SK-N-SH (cell line): ENCODE measurements around the gene ZG16. TPM values are rescaled to one million over a fixed set of nuclear protein-coding genes. Genes with fewer than 3 reads are reported as not detected.
"Not testable (repeated sequence)": the region's sequence is repeated elsewhere in the genome, so short reads cannot be mapped to it uniquely, and the experiment has no call there.

Experiments used
- CTCF ChIA-PET: fragments of 300-600, 350-600 bp; formaldehyde crosslinking; extraction: SDS; loops from one replicate; lab custom pipeline; 2021; lab: Yijun Ruan, JAX
- POLR2A ChIA-PET: fragments of 350-600 bp; sonication (Branson Sonifier 250); formaldehyde crosslinking; extraction: SDS; loops from one replicate; lab custom pipeline; 2020; ENCODE audit warnings: antibody characterized with exemption, inconsistent platforms; lab: Yijun Ruan, JAX
- DNase-seq: peaks from one replicate; pipeline ENCODE4 v3.0.0; 2012
- H2AFZ ChIP-seq: fragments of 200-600 bp; sonication (generic); 2 replicates; pipeline ENCODE4 v1.8.1; 2016; ENCODE audit warnings: antibody characterized with exemption, mild to moderate bottlenecking, low read depth
- H3F3A ChIP-seq: fragments of 200-600 bp; sonication (generic); replicated peaks from 2 replicates; pipeline ENCODE3; 2016; ENCODE audit warnings: antibody characterized with exemption, mild to moderate bottlenecking; ENCODE audit not compliant: insufficient read depth
- H3K27ac ChIP-seq, 2 experiments: fragments of 200-500 bp in 1 of 2; fragments of 200-600 bp in 1 of 2; sonication (Bioruptor generic) in 1 of 2; sonication (generic), shearing (Covaris generic) in 1 of 2; 2 replicates each; pipeline versions ENCODE4 v1.5.1 to v1.6.1; 2014 to 2016; ENCODE audit warnings: low read depth in 2 of 2, inconsistent platforms in 1 of 2, low read length in 1 of 2, mild to moderate bottlenecking in 1 of 2, mixed read lengths in 1 of 2
- H3K27me3 ChIP-seq: fragments of 200-600 bp; sonication (generic), shearing (Covaris generic); 2 replicates; pipeline ENCODE4 v1.6.1; 2016; ENCODE audit warnings: mixed run types; ENCODE audit not compliant: insufficient read depth
- H3K36me3 ChIP-seq, 2 experiments: fragments of 200-500 bp in 1 of 2; fragments of 200-600 bp in 1 of 2; sonication (Bioruptor generic) in 1 of 2; sonication (generic) in 1 of 2; replicated peaks in 1 of 2; 2 replicates each; pipeline versions ENCODE3 to v1.5.1; 2014 to 2016; ENCODE audit warnings: low read length in 1 of 2, mild to moderate bottlenecking in 1 of 2; ENCODE audit not compliant: insufficient read depth in 2 of 2, control insufficient read depth in 1 of 2
- H3K4me1 ChIP-seq, 2 experiments: fragments of 200-500 bp in 1 of 2; fragments of 200-600 bp in 1 of 2; sonication (Bioruptor generic) in 1 of 2; sonication (generic), shearing (Covaris generic) in 1 of 2; 2 replicates each; pipeline versions ENCODE4 v1.5.1 to v1.6.1; 2014 to 2016; ENCODE audit warnings: low read depth in 1 of 2, low read length in 1 of 2, mixed run types in 1 of 2; ENCODE audit not compliant: insufficient read depth in 2 of 2, control insufficient read depth in 1 of 2
- H3K4me2 ChIP-seq: fragments of 200-600 bp; sonication (generic), shearing (Covaris generic); 2 replicates; pipeline ENCODE4 v1.6.1; 2017; ENCODE audit warnings: mixed run types
- H3K4me3 ChIP-seq, 2 experiments: fragments of 200-500 bp in 1 of 2; fragments of 200-600 bp in 1 of 2; sonication (Bioruptor generic) in 1 of 2; sonication (generic), shearing (Covaris generic) in 1 of 2; 2 replicates each; pipeline versions ENCODE4 v1.5.1 to v1.8.1; 2014 to 2016; ENCODE audit warnings: low read depth in 2 of 2, inconsistent platforms in 1 of 2, low read length in 1 of 2, mild to moderate bottlenecking in 1 of 2, mixed read lengths in 1 of 2, moderate library complexity in 1 of 2
- H3K79me2 ChIP-seq: fragments of 200-600 bp; sonication (generic); 2 replicates; pipeline ENCODE4 v1.8.1; 2017; ENCODE audit warnings: mild to moderate bottlenecking; ENCODE audit not compliant: insufficient read depth
- H3K9ac ChIP-seq: fragments of 200-600 bp; sonication (generic); 2 replicates; pipeline ENCODE4 v1.6.1; 2017; ENCODE audit warnings: mixed run types
- H3K9me2 ChIP-seq: fragments of 200-600 bp; sonication (generic); 2 replicates; pipeline ENCODE4 v1.6.1; 2017; ENCODE audit warnings: mixed run types
- H3K9me3 ChIP-seq: fragments of 200-600 bp; sonication (generic); 2 replicates; pipeline ENCODE4 v1.6.1; 2017; ENCODE audit warnings: mixed run types, mild to moderate bottlenecking, moderate library complexity
- H4K20me1 ChIP-seq: fragments of 200-600 bp; sonication (generic); 2 replicates; pipeline ENCODE4 v1.6.1; 2017; ENCODE audit warnings: mild to moderate bottlenecking, mixed run types; ENCODE audit not compliant: insufficient read depth
- EZH2phosphoT487 ChIP-seq: fragments of 200-600 bp; sonication (generic); IDR thresholded peaks from 2 replicates; pipeline ENCODE4 v1.6.1; 2017; ENCODE audit warnings: low read depth, mixed run types, mild to moderate bottlenecking, antibody characterized with exemption, moderate library complexity, borderline replicate concordance
- FOSL2 ChIP-seq: IDR thresholded peaks from 2 replicates; pipeline ENCODE4 v1.4.0; 2012; ENCODE audit warnings: low read depth, mild to moderate bottlenecking, moderate library complexity, borderline replicate concordance
- FOXJ3 ChIP-seq: sonication (generic); formaldehyde crosslinking; IDR thresholded peaks from 2 replicates; pipeline ENCODE4 v1.5.1; 2020; ENCODE audit warnings: mild to moderate bottlenecking, missing genetic modification reagents
- GABPA ChIP-seq: IDR thresholded peaks from 2 replicates; pipeline ENCODE4 v1.4.0; 2012; ENCODE audit warnings: low read depth, mild to moderate bottlenecking
- JUND ChIP-seq: IDR thresholded peaks from 2 replicates; pipeline ENCODE4 v1.4.0; 2012
- RCOR1 ChIP-seq: fragments of 150-350 bp; IDR thresholded peaks from 2 replicates; pipeline ENCODE4 v1.6.1; 2017; ENCODE audit warnings: antibody characterized with exemption, low read length
- RFX5 ChIP-seq: IDR thresholded peaks from 2 replicates; pipeline ENCODE4 v1.6.1; 2012; ENCODE audit warnings: mild to moderate bottlenecking, improper control_type of control experiment, low read length
- RXRA ChIP-seq: IDR thresholded peaks from 2 replicates; pipeline ENCODE4 v1.4.0; 2012; ENCODE audit warnings: low read depth, mild to moderate bottlenecking, borderline replicate concordance
- SIN3A ChIP-seq: IDR thresholded peaks from 2 replicates; pipeline ENCODE4 v1.6.1; 2012; ENCODE audit warnings: low read depth, mild to moderate bottlenecking, low read length, moderate library complexity, borderline replicate concordance
- SMC3 ChIP-seq: IDR thresholded peaks from 2 replicates; pipeline ENCODE4 v1.6.1; 2012; ENCODE audit warnings: low read depth, low read length, improper control_type of control experiment
- TAF1 ChIP-seq: IDR thresholded peaks from 2 replicates; pipeline ENCODE4 v1.6.1; 2012; ENCODE audit warnings: low read depth, mild to moderate bottlenecking, low read length, moderate library complexity, borderline replicate concordance
- TCF12 ChIP-seq: IDR thresholded peaks from 2 replicates; pipeline ENCODE4 v1.4.0; 2012
- TEAD4 ChIP-seq: IDR thresholded peaks from 2 replicates; pipeline ENCODE4 v1.4.0; 2012; ENCODE audit warnings: mild to moderate bottlenecking, borderline replicate concordance; ENCODE audit not compliant: insufficient read depth
- WGBS: methylation state at CpG from one replicate; pipeline ENCODE4 v1.1.6; 2017; ENCODE audit warnings: low lambda C conversion rate; 5-methylcytosine and 5-hydroxymethylcytosine counted together
- polyA plus RNA-seq, 3 experiments: library from polyadenylated mRNA; depleted of rRNA; stranded (reverse); fragments of >200 nt; gene quantifications; 2 replicates each; pipeline ENCODE4 v1.2.3, GENCODE V29; 2012

ZG16 gene
- polyA plus RNA-seq, 1 of the 3 experiments (the other 2 are of a cell fraction): not detected

DNA sequence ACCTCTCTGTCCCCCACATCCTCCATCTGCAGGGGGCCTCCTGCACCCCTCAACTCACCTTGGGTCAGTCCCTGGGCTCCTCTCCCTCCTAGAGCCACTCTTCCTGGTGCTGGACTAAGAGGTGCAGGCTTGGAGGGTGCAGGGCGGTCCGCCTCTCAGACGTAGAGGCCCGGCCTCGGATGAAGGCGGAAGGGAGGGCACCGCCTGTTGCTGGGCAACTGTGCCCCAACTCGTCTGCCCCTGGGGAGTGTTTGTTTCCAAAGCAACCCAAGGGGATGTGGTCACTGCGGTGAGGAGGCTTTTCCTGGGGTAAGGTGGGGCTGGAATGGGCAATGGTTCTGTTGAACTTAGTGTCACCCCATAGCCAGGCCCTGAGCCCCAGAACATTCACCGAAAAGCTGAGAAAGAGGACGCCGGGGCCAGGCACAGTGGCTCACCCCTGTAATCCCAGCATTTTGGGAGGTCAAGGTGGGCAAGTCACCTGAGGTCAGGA is 32.2 kb upstream of the ZG16 start, which contains the start of gene C16orf54:
Gene C16orf54 (minus strand): TSS at position 138 of the 493 bp plus-strand sequence. CDS start 1,039 bp downstream, outside the sequence.
- CTCF ChIA-PET: no interaction called here
- no peaks in the 10 kb centered on the region for H4K20me1 ChIP-seq
- POLR2A ChIA-PET: no interaction called here
- no peaks in the 10 kb centered on the region for H3F3A ChIP-seq
- no peaks in the 10 kb centered on the region for H3K9me3 ChIP-seq
- no peaks in the 10 kb centered on the region for H3K27me3 ChIP-seq
- no peak within 1 kb of the TSS for H3K9ac ChIP-seq
- H2AFZ ChIP-seq: no peak within 1 kb of the TSS
- no peak within 1 kb of the TSS for H3K27ac ChIP-seq
- no peaks in the 10 kb centered on the region for H3K9me2 ChIP-seq
- no peak for TF ChIP-seq FOXJ3 (CRISPR knock-in tag)
- no peak for TF ChIP-seq RXRA
- TF ChIP-seq FOSL2: no peak
- TF ChIP-seq JUND: no peak
- H3K4me2 ChIP-seq: no peak within 1 kb of the TSS
- no peaks in the 10 kb centered on the region for H3K36me3 ChIP-seq
- DNase-seq: no peak
- no peaks in the 10 kb centered on the region for H3K4me1 ChIP-seq
- H3K79me2 ChIP-seq: no peaks in the 10 kb centered on the region
- no peak within 1 kb of the TSS for H3K4me3 ChIP-seq
- WGBS: 82% methylated on average over 11 of the region's 12 CpGs

GRCh38 chr16:29746518-29746917 is 31.5 kb upstream of the ZG16 start:
- H4K20me1 ChIP-seq, H3K9me3 ChIP-seq, H2AFZ ChIP-seq, H3K27me3 ChIP-seq, H3K4me2 ChIP-seq, H3K27ac ChIP-seq, DNase-seq, H3K9ac ChIP-seq, CTCF ChIA-PET, H3K9me2 ChIP-seq, H3F3A ChIP-seq, POLR2A ChIA-PET, H3K36me3 ChIP-seq, H3K4me3 ChIP-seq, H3K4me1 ChIP-seq, H3K79me2 ChIP-seq: not testable (repeated sequence)
- 83% methylated on average over 4 of the region's 4 CpGs for WGBS

DNA sequence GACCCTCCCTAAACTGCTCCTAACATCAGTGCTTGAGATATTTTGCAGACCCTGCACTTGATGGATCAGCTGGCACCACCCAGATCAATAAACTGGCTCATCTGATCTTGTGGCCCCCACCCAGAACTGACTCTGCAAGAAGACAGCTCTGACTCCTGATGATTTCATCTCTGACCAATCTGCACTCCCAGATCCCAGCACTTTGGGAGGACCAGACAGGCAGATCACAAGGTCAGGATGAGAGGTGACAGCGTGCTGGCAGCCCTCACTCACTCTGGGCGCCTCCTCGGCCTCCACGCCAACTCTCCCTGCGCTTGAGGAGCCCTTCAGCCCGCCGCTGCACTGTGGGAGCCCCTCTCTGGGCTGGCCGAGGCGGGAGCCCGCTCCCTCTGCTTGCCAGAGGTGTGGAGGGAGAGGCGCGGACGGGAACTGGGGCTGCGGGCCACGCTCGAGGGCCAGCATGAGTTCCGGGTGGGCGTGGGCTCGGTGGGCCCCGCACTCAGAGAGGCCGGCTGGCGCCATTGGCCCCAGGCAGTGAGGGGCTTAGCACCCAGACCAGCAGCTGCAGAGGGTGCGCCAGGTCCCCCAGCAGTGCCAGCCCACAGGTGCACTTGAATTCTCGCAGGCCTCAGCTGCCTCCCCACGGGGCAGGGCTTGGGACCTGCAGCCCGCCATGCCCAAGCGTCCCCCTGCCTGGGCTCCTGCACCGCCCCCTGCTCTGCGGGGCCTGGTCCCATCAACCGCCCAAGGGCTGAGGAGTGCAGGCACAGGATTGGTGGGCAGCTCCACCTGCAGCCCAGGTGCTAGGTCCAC is 29.9 kb upstream of the ZG16 start:
- no peak for DNase-seq
- Histone ChIP-seq H3K9ac (no peak overlapping the region), H3K27ac (no peak overlapping the region), H3K27me3 (no peaks in the 10 kb centered on the region), H2AFZ (no peak overlapping the region), H3K36me3 (no peaks in the 10 kb centered on the region), H3K9me3 (no peaks in the 10 kb centered on the region), H3K4me3 (no peak overlapping the region)
- TF ChIP-seq RFX5: no peak
- no peak for TF ChIP-seq RCOR1
- no peak for TF ChIP-seq FOXJ3 (CRISPR knock-in tag)
- no peak for TF ChIP-seq TCF12
- no peak for TF ChIP-seq GABPA
- no peak for TF ChIP-seq SIN3A
- TF ChIP-seq TEAD4: no peak
- TF ChIP-seq SMC3: no peak
- TF ChIP-seq TAF1: no peak
- TF ChIP-seq EZH2phosphoT487: no peak
- TF ChIP-seq, all 33 proteins: peak for 0
- H3K4me2 ChIP-seq: no peak overlapping the region
- POLR2A ChIA-PET: no interaction called here
- CTCF ChIA-PET: interaction anchor here (1.1 to 1.9 kb wide), 4 partner anchors 9 to 42 kb away, joined by 3 to 7 read pairs (median 4); no protein-coding TSS in a partner anchor
- WGBS: 90% methylated on average over 10 of the region's 30 CpGs
- no peaks in the 10 kb centered on the region for H3K4me1 ChIP-seq
- no peaks in the 10 kb centered on the region for H3F3A ChIP-seq
- H3K9me2 ChIP-seq: no peaks in the 10 kb centered on the region
- H3K79me2 ChIP-seq: no peaks in the 10 kb centered on the region
- H4K20me1 ChIP-seq: no peaks in the 10 kb centered on the region

DNA sequence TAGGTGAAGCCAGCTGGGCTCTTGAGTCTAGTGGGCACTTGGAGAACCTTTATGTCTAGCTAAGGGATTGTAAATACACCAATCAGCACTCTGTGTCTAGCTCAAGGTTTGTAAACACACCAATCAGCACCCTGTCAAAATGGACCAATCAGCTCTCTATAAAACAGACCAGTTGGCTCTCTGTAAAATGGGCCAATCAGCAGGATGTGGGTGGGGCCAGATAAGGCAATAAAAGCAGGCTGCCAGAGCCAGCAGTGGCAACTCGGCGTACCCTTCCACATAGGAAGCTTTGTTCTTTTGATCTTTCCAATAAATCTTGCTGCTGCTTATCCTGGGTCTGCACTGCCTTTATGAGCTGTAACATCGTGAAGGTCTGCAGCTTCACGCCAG is 29.3 kb upstream of the ZG16 start:
- H3K4me1 ChIP-seq, H3K4me2 ChIP-seq, DNase-seq, H4K20me1 ChIP-seq, H3K27ac ChIP-seq, H3F3A ChIP-seq, H3K36me3 ChIP-seq, H3K9me3 ChIP-seq, H3K27me3 ChIP-seq, H3K4me3 ChIP-seq, POLR2A ChIA-PET, H3K9me2 ChIP-seq, H3K79me2 ChIP-seq, H3K9ac ChIP-seq, H2AFZ ChIP-seq: not testable (repeated sequence)
- 91% methylated on average over 4 of the region's 4 CpGs for WGBS
- CTCF ChIA-PET: interaction anchor here (1.1 to 1.9 kb wide), 3 partner anchors 10 to 19 kb away, joined by 3 to 7 read pairs (median 3); no protein-coding TSS in a partner anchor
